ENCODE data around the gene ZNF844. TPM values are rescaled to one million over a fixed set of nuclear protein-coding genes. Genes with fewer than 3 reads are reported as not detected.
A peak's percentile ranks its signal among the peaks of the same experiment; 100 is the strongest.

ZNF844 gene
- total and polyA plus RNA-seq, 2 donors (not counting 1 experiment from before 2014, with no cell fraction given) = 5.9 to 36.4 TPM

- peaks cover 19% of the 10 kb centered on the region for H3K27me3 Mint-ChIP-seq
Measured at GRCh38 chr19:12052497-12053169, 11.9 kb upstream of the ZNF844 start, which contains the start of gene ZNF878. ZNF878 (minus strand) TSS chr19:12052961; CDS start chr19:12052801, 160 bp downstream.

More at GRCh38 chr19:12052497-12053169, 11.9 kb upstream of the ZNF844 start, which contains the start of gene ZNF878:
- Histone ChIP-seq H3K9ac (ENCODE audit: low read length) (peak within 1 kb of the TSS; percentile 79), H3K36me3 (replicated peaks in 1 of 2; ENCODE audit: control extremely low read depth in 1 of 2, control insufficient read depth in 1 of 2, extremely low read depth in 1 of 2, insufficient read depth in 2 of 2, low read length in 1 of 2) (no peaks in the 10 kb centered on the region), H2AFZ (ENCODE audit: insufficient read depth, low read depth, low read length, poor library complexity, severe bottlenecking) (peak within 1 kb of the TSS; percentile 90), H3K79me2 (ENCODE audit: control insufficient read depth, insufficient read depth, low read length) (no peaks in the 10 kb centered on the region), H4K20me1 (ENCODE audit: control insufficient read depth, insufficient read depth, low read length, poor library complexity, severe bottlenecking) (no peaks in the 10 kb centered on the region), H3K9me3 (ENCODE audit: control extremely low read depth in 1 of 3, control insufficient read depth in 2 of 3, insufficient read depth in 1 of 3, low read length in 2 of 3) (peaks cover 0 to 3% (median 1%) of the 10 kb centered on the region in 3 donors), H3K27ac (ENCODE audit: low read length in 2 of 2) (no peak within 1 kb of the TSS), H3K4me2 (replicated peaks; ENCODE audit: low read depth, low read length, poor library complexity, severe bottlenecking) (peak within 1 kb of the TSS; percentile 93), H3K4me3 (ENCODE audit: control extremely low read depth in 1 of 5, extremely low read depth in 1 of 5, insufficient read depth in 1 of 5, low read depth in 2 of 5, low read length in 4 of 5) (peak within 1 kb of the TSS; percentile 60 to 91 (median 70)), H3K4me1 (ENCODE audit: control insufficient read depth in 2 of 2, insufficient read depth in 2 of 2, low read length in 2 of 2) (peaks cover 9 to 14% of the 10 kb centered on the region in 2 donors), H3K27me3 (replicated peaks in 1 of 4; ENCODE audit: control extremely low read depth in 1 of 4, control insufficient read depth in 3 of 4, insufficient read depth in 4 of 4, low read length in 3 of 4) (peaks cover 0 to 4% (median 2%) of the 10 kb centered on the region in 4 experiments)
- DNase-seq = peak; percentile 67
- H3K9me3 Mint-ChIP-seq (ENCODE audit: insufficient read depth) = peaks cover under 1% of the 10 kb centered on the region
- WGBS (ENCODE audit: insufficient coverage) = under 1% methylated on average over 46 of the region's 46 CpGs
- intact Hi-C loops (cut with micrococcal nuclease) = no loop called here
- TF ChIP-seq EZH2 (IDR thresholded peaks at IDR 0.05; ENCODE audit: borderline replicate concordance, insufficient read depth, low read depth, low read length, poor library complexity, severe bottlenecking) = no peak
- TF ChIP-seq, protein P1, sequence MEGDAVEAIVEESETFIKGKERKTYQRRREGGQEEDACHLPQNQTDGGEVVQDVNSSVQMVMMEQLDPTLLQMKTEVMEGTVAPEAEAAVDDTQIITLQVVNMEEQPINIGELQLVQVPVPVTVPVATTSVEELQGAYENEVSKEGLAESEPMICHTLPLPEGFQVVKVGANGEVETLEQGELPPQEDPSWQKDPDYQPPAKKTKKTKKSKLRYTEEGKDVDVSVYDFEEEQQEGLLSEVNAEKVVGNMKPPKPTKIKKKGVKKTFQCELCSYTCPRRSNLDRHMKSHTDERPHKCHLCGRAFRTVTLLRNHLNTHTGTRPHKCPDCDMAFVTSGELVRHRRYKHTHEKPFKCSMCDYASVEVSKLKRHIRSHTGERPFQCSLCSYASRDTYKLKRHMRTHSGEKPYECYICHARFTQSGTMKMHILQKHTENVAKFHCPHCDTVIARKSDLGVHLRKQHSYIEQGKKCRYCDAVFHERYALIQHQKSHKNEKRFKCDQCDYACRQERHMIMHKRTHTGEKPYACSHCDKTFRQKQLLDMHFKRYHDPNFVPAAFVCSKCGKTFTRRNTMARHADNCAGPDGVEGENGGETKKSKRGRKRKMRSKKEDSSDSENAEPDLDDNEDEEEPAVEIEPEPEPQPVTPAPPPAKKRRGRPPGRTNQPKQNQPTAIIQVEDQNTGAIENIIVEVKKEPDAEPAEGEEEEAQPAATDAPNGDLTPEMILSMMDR (IDR thresholded peaks at IDR 0.05) = no peak
- ChIA-PET POLR2A (interaction anchor here (0.7 to 1.4 kb wide), 3 partner anchors 17 to 88 kb away, joined by 3 to 5 read pairs (median 5); partner anchors contain the start of genes ZNF433 and ZNF763), CTCF (interaction anchor here (0.6 to 2.0 kb wide), 11 partner anchors 8 to 286 kb away, joined by 3 to 15 read pairs (median 4); partner anchors contain the start of genes ZNF44, ZNF441 and ZNF763)
- H3K27ac Mint-ChIP-seq = no peak within 1 kb of the TSS
- H3K4me1 Mint-ChIP-seq = peaks cover 10% of the 10 kb centered on the region
- peak within 1 kb of the TSS; percentile 90 for H3K4me3 Mint-ChIP-seq
- ATAC-seq (ENCODE audit: low read depth) = peak; percentile 87

Data from B cell (primary cell).